ENCODE results near the gene FRMPD1.

Gene FRMPD1

GRCh38 chr9:37635808-37636207 lies 14.9 kb upstream of the FRMPD1 start:
- TF ChIP-seq CTCF (IDR thresholded peaks at IDR 0.05; ENCODE audit: insufficient read depth, low read length, poor library complexity, severe bottlenecking), result no peak

GRCh38 chr9:37636511-37637448 lies 14.0 kb upstream of the FRMPD1 start:
- DNase-seq (ENCODE audit: extremely low read depth, insufficient read length), result no peak
- no peak for TF ChIP-seq CTCF (IDR thresholded peaks at IDR 0.05; ENCODE audit: insufficient read depth, low read length, poor library complexity, severe bottlenecking)
- H3K36me3 ChIP-seq (ENCODE audit: control insufficient read depth, insufficient read depth, low read length), result no peaks in the 10 kb centered on the region
- H3K4me3 ChIP-seq (replicated peaks; ENCODE audit: low read depth, low read length), result no peak overlapping the region
- no peaks in the 10 kb centered on the region for H3K27me3 ChIP-seq (replicated peaks; ENCODE audit: control insufficient read depth, insufficient read depth, low read length)

More at GRCh38 chr9:37635808-37636207, 14.9 kb upstream of the FRMPD1 start:
- no peak for DNase-seq (ENCODE audit: extremely low read depth, insufficient read length)
- H3K4me3 ChIP-seq (replicated peaks; ENCODE audit: low read depth, low read length), result no peak overlapping the region
- no peaks in the 10 kb centered on the region for H3K36me3 ChIP-seq (ENCODE audit: control insufficient read depth, insufficient read depth, low read length)
- no peaks in the 10 kb centered on the region for H3K27me3 ChIP-seq (replicated peaks; ENCODE audit: control insufficient read depth, insufficient read depth, low read length)

GRCh38 chr9:37639109-37639762 lies 11.5 kb upstream of the FRMPD1 start:
- no peaks in the 10 kb centered on the region for H3K36me3 ChIP-seq (ENCODE audit: control insufficient read depth, insufficient read depth, low read length)
- H3K4me3 ChIP-seq (replicated peaks; ENCODE audit: low read depth, low read length), result no peak overlapping the region
- no peaks in the 10 kb centered on the region for H3K27me3 ChIP-seq (replicated peaks; ENCODE audit: control insufficient read depth, insufficient read depth, low read length)
- no peak for DNase-seq (ENCODE audit: extremely low read depth, insufficient read length)
- TF ChIP-seq CTCF (IDR thresholded peaks at IDR 0.05; ENCODE audit: insufficient read depth, low read length, poor library complexity, severe bottlenecking), result no peak

GRCh38 chr9:37639841-37640240 lies 10.9 kb upstream of the FRMPD1 start:
- Histone ChIP-seq H3K27me3 (replicated peaks; ENCODE audit: control insufficient read depth, insufficient read depth, low read length) (no peaks in the 10 kb centered on the region; the same call in none of the 2 replicates), H3K36me3 (ENCODE audit: control insufficient read depth, insufficient read depth, low read length) (no peaks in the 10 kb centered on the region), H3K4me3 (replicated peaks; ENCODE audit: low read depth, low read length) (no peak overlapping the region)
- TF ChIP-seq CTCF (IDR thresholded peaks at IDR 0.05; ENCODE audit: insufficient read depth, low read length, poor library complexity, severe bottlenecking), result no peak
- DNase-seq (ENCODE audit: extremely low read depth, insufficient read length), result no peak

- DNase-seq (ENCODE audit: extremely low read depth, insufficient read length), result no peak
- TF ChIP-seq CTCF (IDR thresholded peaks at IDR 0.05; ENCODE audit: insufficient read depth, low read length, poor library complexity, severe bottlenecking), result no peak
- Histone ChIP-seq H3K36me3 (ENCODE audit: control insufficient read depth, insufficient read depth, low read length) (no peaks in the 10 kb centered on the region), H3K4me3 (replicated peaks; ENCODE audit: low read depth, low read length) (no peak overlapping the region), H3K27me3 (replicated peaks; ENCODE audit: control insufficient read depth, insufficient read depth, low read length) (no peaks in the 10 kb centered on the region; the same call in none of the 2 replicates)
Observed at GRCh38 chr9:37640246-37640645, 10.5 kb upstream of the FRMPD1 start.
